ENCODE results near the gene TXLNG. TPM values are rescaled to one million over a fixed set of nuclear protein-coding genes. Genes with fewer than 3 reads are reported as not detected.
A peak's percentile ranks its signal among the peaks of the same experiment; 100 is the strongest.

TXLNG gene
- total and polyA plus RNA-seq, 2 of the 13 experiments (the other 11 are each of a cell fraction or from before 2014, with no cell fraction given): 13.1 to 15.5 TPM

DNA sequence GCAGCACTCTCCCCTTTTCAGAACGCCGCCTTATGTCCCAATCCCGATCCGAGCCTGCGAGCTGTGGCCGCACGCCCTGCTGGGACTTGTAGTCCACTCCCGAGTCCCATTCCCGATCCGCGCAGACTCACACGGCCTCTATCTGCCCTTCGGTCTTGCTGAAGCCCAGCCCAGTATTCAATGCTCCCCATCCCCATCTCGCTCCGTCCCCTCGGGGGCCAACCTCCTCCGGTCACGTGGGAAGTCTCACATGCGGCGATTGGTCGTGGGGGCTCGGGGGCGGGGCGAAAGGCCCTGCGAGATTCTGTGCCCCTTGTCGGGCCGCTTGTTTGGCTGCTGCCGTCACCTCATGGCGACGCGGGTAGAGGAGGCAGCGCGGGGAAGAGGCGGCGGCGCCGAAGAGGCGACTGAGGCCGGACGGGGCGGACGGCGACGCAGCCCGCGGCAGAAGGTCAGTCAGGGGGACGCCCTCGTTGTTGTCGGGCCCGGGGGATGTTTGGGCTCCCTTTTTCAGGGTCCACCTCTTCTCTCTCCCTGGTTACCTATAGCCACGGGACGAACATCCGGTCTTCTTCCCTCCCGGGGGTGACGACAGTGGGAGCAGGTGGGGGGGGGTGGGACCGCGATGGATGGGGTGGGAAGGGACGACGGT is at the start of gene TXLNG (continued):
- TF ChIP-seq, protein P1, sequence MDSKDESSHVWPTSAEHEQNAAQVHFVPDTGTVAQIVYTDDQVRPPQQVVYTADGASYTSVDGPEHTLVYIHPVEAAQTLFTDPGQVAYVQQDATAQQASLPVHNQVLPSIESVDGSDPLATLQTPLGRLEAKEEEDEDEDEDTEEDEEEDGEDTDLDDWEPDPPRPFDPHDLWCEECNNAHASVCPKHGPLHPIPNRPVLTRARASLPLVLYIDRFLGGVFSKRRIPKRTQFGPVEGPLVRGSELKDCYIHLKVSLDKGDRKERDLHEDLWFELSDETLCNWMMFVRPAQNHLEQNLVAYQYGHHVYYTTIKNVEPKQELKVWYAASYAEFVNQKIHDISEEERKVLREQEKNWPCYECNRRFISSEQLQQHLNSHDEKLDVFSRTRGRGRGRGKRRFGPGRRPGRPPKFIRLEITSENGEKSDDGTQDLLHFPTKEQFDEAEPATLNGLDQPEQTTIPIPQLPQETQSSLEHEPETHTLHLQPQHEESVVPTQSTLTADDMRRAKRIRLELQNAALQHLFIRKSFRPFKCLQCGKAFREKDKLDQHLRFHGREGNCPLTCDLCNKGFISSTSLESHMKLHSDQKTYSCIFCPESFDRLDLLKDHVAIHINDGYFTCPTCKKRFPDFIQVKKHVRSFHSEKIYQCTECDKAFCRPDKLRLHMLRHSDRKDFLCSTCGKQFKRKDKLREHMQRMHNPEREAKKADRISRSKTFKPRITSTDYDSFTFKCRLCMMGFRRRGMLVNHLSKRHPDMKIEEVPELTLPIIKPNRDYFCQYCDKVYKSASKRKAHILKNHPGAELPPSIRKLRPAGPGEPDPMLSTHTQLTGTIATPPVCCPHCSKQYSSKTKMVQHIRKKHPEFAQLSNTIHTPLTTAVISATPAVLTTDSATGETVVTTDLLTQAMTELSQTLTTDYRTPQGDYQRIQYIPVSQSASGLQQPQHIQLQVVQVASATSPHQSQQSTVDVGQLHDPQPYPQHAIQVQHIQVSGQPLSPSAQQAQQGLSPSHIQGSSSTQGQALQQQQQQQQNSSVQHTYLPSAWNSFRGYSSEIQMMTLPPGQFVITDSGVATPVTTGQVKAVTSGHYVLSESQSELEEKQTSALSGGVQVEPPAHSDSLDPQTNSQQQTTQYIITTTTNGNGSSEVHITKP (CRISPR knock-in tag; IDR thresholded peaks at IDR 0.05; ENCODE audit: low read depth): peak; percentile 46; the same call in 1 of the 2 replicates
- TF ChIP-seq, protein P2, sequence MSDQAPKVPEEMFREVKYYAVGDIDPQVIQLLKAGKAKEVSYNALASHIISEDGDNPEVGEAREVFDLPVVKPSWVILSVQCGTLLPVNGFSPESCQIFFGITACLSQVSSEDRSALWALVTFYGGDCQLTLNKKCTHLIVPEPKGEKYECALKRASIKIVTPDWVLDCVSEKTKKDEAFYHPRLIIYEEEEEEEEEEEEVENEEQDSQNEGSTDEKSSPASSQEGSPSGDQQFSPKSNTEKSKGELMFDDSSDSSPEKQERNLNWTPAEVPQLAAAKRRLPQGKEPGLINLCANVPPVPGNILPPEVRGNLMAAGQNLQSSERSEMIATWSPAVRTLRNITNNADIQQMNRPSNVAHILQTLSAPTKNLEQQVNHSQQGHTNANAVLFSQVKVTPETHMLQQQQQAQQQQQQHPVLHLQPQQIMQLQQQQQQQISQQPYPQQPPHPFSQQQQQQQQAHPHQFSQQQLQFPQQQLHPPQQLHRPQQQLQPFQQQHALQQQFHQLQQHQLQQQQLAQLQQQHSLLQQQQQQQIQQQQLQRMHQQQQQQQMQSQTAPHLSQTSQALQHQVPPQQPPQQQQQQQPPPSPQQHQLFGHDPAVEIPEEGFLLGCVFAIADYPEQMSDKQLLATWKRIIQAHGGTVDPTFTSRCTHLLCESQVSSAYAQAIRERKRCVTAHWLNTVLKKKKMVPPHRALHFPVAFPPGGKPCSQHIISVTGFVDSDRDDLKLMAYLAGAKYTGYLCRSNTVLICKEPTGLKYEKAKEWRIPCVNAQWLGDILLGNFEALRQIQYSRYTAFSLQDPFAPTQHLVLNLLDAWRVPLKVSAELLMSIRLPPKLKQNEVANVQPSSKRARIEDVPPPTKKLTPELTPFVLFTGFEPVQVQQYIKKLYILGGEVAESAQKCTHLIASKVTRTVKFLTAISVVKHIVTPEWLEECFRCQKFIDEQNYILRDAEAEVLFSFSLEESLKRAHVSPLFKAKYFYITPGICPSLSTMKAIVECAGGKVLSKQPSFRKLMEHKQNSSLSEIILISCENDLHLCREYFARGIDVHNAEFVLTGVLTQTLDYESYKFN (CRISPR knock-in tag; conservative IDR thresholded peaks at IDR 0.05): peak; percentile 23; the same call in 1 of the 2 replicates
- TF ChIP-seq, protein P3, sequence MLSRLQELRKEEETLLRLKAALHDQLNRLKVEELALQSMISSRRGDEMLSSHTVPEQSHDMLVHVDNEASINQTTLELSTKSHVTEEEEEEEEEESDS (CRISPR knock-in tag; IDR thresholded peaks at IDR 0.05; ENCODE audit: borderline replicate concordance): no peak
- peak; percentile 39 for TF ChIP-seq HNRNPLL (IDR thresholded peaks at IDR 0.05; ENCODE audit: low read depth, low read length, poor library complexity, severe bottlenecking)
- peak; percentile 73 for TF ChIP-seq SAP130 (CRISPR knock-in tag; IDR thresholded peaks at IDR 0.05; ENCODE audit: low read depth)
- no peak; the same call in 1 of the 2 replicates for TF ChIP-seq PHF20 (CRISPR knock-in tag; IDR thresholded peaks at IDR 0.05)
- TF ChIP-seq, protein P4, sequence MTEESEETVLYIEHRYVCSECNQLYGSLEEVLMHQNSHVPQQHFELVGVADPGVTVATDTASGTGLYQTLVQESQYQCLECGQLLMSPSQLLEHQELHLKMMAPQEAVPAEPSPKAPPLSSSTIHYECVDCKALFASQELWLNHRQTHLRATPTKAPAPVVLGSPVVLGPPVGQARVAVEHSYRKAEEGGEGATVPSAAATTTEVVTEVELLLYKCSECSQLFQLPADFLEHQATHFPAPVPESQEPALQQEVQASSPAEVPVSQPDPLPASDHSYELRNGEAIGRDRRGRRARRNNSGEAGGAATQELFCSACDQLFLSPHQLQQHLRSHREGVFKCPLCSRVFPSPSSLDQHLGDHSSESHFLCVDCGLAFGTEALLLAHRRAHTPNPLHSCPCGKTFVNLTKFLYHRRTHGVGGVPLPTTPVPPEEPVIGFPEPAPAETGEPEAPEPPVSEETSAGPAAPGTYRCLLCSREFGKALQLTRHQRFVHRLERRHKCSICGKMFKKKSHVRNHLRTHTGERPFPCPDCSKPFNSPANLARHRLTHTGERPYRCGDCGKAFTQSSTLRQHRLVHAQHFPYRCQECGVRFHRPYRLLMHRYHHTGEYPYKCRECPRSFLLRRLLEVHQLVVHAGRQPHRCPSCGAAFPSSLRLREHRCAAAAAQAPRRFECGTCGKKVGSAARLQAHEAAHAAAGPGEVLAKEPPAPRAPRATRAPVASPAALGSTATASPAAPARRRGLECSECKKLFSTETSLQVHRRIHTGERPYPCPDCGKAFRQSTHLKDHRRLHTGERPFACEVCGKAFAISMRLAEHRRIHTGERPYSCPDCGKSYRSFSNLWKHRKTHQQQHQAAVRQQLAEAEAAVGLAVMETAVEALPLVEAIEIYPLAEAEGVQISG (CRISPR knock-in tag; IDR thresholded peaks at IDR 0.05): peak; percentile 60
- TF ChIP-seq, protein P5, sequence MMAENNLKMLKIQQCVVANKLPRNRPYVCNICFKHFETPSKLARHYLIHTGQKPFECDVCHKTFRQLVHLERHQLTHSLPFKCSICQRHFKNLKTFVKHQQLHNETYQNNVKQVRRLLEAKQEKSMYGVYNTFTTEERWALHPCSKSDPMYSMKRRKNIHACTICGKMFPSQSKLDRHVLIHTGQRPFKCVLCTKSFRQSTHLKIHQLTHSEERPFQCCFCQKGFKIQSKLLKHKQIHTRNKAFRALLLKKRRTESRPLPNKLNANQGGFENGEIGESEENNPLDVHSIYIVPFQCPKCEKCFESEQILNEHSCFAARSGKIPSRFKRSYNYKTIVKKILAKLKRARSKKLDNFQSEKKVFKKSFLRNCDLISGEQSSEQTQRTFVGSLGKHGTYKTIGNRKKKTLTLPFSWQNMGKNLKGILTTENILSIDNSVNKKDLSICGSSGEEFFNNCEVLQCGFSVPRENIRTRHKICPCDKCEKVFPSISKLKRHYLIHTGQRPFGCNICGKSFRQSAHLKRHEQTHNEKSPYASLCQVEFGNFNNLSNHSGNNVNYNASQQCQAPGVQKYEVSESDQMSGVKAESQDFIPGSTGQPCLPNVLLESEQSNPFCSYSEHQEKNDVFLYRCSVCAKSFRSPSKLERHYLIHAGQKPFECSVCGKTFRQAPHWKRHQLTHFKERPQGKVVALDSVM (CRISPR knock-in tag; IDR thresholded peaks at IDR 0.05): peak; percentile 28; the same call in 1 of the 2 replicates
- no peak for TF ChIP-seq FOXO1 (CRISPR knock-in tag; IDR thresholded peaks at IDR 0.05)
- peak; percentile 30; the same call in 1 of the 2 replicates for TF ChIP-seq NFKB2 (CRISPR knock-in tag; IDR thresholded peaks at IDR 0.05; ENCODE audit: borderline replicate concordance)
- no peak for TF ChIP-seq BRD4 (CRISPR knock-in tag; IDR thresholded peaks at IDR 0.05)
- peak; percentile 62 for TF ChIP-seq KAT8 (CRISPR knock-in tag; IDR thresholded peaks at IDR 0.05)
- no peak for TF ChIP-seq ZNF788 (CRISPR knock-in tag; IDR thresholded peaks at IDR 0.05; ENCODE audit: borderline replicate concordance)
- TF ChIP-seq, protein P6, sequence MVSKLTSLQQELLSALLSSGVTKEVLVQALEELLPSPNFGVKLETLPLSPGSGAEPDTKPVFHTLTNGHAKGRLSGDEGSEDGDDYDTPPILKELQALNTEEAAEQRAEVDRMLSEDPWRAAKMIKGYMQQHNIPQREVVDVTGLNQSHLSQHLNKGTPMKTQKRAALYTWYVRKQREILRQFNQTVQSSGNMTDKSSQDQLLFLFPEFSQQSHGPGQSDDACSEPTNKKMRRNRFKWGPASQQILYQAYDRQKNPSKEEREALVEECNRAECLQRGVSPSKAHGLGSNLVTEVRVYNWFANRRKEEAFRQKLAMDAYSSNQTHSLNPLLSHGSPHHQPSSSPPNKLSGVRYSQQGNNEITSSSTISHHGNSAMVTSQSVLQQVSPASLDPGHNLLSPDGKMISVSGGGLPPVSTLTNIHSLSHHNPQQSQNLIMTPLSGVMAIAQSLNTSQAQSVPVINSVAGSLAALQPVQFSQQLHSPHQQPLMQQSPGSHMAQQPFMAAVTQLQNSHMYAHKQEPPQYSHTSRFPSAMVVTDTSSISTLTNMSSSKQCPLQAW (CRISPR knock-in tag; IDR thresholded peaks at IDR 0.05): peak; percentile 68
